HG02943 (cell line): ENCODE data around the gene RALGPS1.

Source experiments
- ATAC-seq: cut with Tn5 transposase; IDR thresholded peaks from one replicate; pipeline ENCODE4 v1.9.1; 2021; ENCODE audit warnings: mild to moderate bottlenecking, low read depth, moderate library complexity; ENCODE audit not compliant: unreplicated experiment

The RALGPS1 gene

GRCh38 chr9:127229691-127230417, 315.3 kb downstream of the RALGPS1 start:
- no peak for ATAC-seq

GRCh38 chr9:127231666-127232065, 317.1 kb downstream of the RALGPS1 start:
- no peak for ATAC-seq

- no peak for ATAC-seq
These were observed 318.4 kb downstream of the RALGPS1 start for GRCh38 chr9:127232833-127233549.

GRCh38 chr9:127233550-127233949, 319.0 kb downstream of the RALGPS1 start:
- ATAC-seq, result no peak

GRCh38 chr9:127233989-127234388, 319.4 kb downstream of the RALGPS1 start:
- ATAC-seq, result no peak

- no peak for ATAC-seq
These were observed 323.2 kb downstream of the RALGPS1 start for GRCh38 chr9:127237801-127238200.

GRCh38 chr9:127241354-127241753, 326.8 kb downstream of the RALGPS1 start:
- ATAC-seq, result no peak

GRCh38 chr9:127244609-127245601, 330.3 kb downstream of the RALGPS1 start:
- ATAC-seq, result peak; percentile 99

- ATAC-seq, result no peak
These were observed 331.1 kb downstream of the RALGPS1 start for GRCh38 chr9:127245637-127246164.

- no peak for ATAC-seq
These were observed 333.7 kb downstream of the RALGPS1 start for GRCh38 chr9:127248241-127248640.

- no peak for ATAC-seq
These were observed 335.3 kb downstream of the RALGPS1 start for GRCh38 chr9:127249877-127250276.

- ATAC-seq, result no peak
These were observed 336.4 kb downstream of the RALGPS1 start for GRCh38 chr9:127250896-127251391.

GRCh38 chr9:127252410-127253318, 338.1 kb downstream of the RALGPS1 start:
- no peak for ATAC-seq

GRCh38 chr9:127253446-127253845, 338.9 kb downstream of the RALGPS1 start:
- ATAC-seq, result no peak

- no peak for ATAC-seq
These were observed 341.1 kb downstream of the RALGPS1 start for GRCh38 chr9:127255692-127256091.

GRCh38 chr9:127256324-127256723, 341.7 kb downstream of the RALGPS1 start:
- no peak for ATAC-seq

GRCh38 chr9:127258606-127259471, 344.3 kb downstream of the RALGPS1 start:
- ATAC-seq, result no peak

GRCh38 chr9:127262602-127263001, 348.0 kb downstream of the RALGPS1 start:
- no peak for ATAC-seq
